Right lobe of liver (tissue), 6 donors: Measurements from ENCODE around the gene WNK1. TPM values are rescaled to one million over a fixed set of nuclear protein-coding genes. Genes with fewer than 3 reads are reported as not detected.

Experiments
- ATAC-seq, 4 donors: fragments of 200-7000 bp; cut with Tn5 transposase; one replicate each; pipeline ENCODE4 v1.9.1; 2020; ENCODE audit warnings: mild to moderate bottlenecking in 4 of 4, moderate library complexity in 4 of 4
- DNase-seq, 3 donors: peaks; one replicate each; pipeline ENCODE4 v3.0.0-alpha.2; 2020
- H3K27ac ChIP-seq, 3 donors: fragments of 200-600 bp; one replicate each; pipeline ENCODE4 v1.8.0; 2022
- H3K27me3 ChIP-seq, 2 donors: fragments of 200-600 bp; one replicate each; pipeline ENCODE4 v1.8.0; 2022
- H3K36me3 ChIP-seq, 4 donors: fragments of 200-600 bp; sonication (generic) in 1 of 4; one replicate each; pipeline versions ENCODE4 v1.5.1 to v1.8.0; 2017 to 2022; ENCODE audit warnings: control low read depth in 1 of 4
- H3K4me1 ChIP-seq, 4 donors: fragments of 200-600 bp; sonication (generic) in 1 of 4; one replicate each; pipeline versions ENCODE4 v1.5.1 to v1.8.0; 2017 to 2022; ENCODE audit warnings: control low read depth in 1 of 4
- H3K4me3 ChIP-seq, 3 donors: fragments of 200-600 bp; one replicate each; pipeline ENCODE4 v1.8.0; 2022
- H3K9me3 ChIP-seq, 4 donors: fragments of 200-600 bp; sonication (generic) in 1 of 4; one replicate each; pipeline versions ENCODE4 v1.5.1 to v1.8.0; 2017 to 2022; ENCODE audit warnings: control low read depth in 1 of 4
- CTCF ChIP-seq, 4 donors: fragments of 200-600 bp in 3 of 4; fragments of 450-650 bp in 1 of 4; IDR thresholded peaks; one replicate each; pipeline versions ENCODE4 v1.5.1 to v1.8.0; 2016 to 2022; ENCODE audit warnings: antibody characterized with exemption in 4 of 4, mild to moderate bottlenecking in 2 of 4
- POLR2A ChIP-seq: fragments of 450-650 bp; IDR thresholded peaks from one replicate; pipeline ENCODE4 v1.6.1; 2017; ENCODE audit warnings: antibody characterized with exemption, mild to moderate bottlenecking
- WGBS: methylation state at CpG from one replicate; pipeline ENCODE4 v1.1.6; 2018; ENCODE audit warnings: low coverage, low lambda C conversion rate; ENCODE audit not compliant: insufficient coverage; ENCODE audit errors: missing lambda C conversion rate; 5-methylcytosine and 5-hydroxymethylcytosine counted together
- intact Hi-C, 2 donors: fragments of 100-400 bp; cut with DNase I; formaldehyde crosslinking; loops; one replicate each; pipeline versions ENCODE4 v1.11.2 to v1.14.1; 2022
- total RNA-seq, 6 experiments: library from RNA; depleted of rRNA in 2 of 6; stranded (reverse); fragments of >200 nt in 2 of 6; fragmentation: NEBNext Ultra II Directional in 3 of 6; extraction: Animal tissue kit (Norgen Biotek cat#: 25700) in 3 of 6; gene quantifications; one replicate each; pipeline versions ENCODE4 v1.1.0 to v1.2.4, GENCODE V29; 2016 to 2023
- donor health status: DM: no; HTN: yes; CAD: no.
- donor health status: DM: no; HTN: no; CAD: no.
- donor health status: DM: no; HTN: no; CAD: no.
- donor health status: DM: no; HTN: yes; CAD: no.
- donor health status: DM: no; HTN: yes; CAD: no.

Gene WNK1
- total RNA-seq, 6 experiments from 2014 or later = 72.0 to 115 (median 93.1) TPM

DNA sequence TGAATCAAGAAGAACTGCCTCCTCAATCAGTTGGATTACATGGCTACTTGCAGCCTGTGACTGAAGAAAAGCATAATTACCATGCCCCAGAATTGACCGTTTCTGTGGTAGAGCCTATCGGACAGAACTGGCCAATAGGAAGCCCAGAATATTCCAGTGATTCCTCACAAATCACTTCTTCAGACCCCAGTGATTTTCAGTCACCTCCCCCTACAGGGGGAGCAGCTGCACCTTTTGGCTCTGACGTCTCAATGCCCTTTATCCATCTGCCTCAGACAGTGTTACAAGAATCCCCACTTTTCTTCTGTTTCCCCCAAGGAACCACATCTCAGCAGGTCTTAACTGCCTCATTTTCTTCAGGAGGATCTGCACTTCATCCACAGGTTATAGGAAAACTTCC, 116.3 kb downstream of the WNK1 start:
- H3K9me3 ChIP-seq = no peaks in the 10 kb centered on the region
- ATAC-seq = no peak
- no peaks in the 10 kb centered on the region for H3K27me3 ChIP-seq
- DNase-seq = no peak
- TF ChIP-seq POLR2A (no peak), CTCF (IDR thresholded peaks at IDR 0.05) (no peak)
- WGBS = 57% methylated on average over 1 of the region's 3 CpGs
- H3K27ac ChIP-seq = no peak overlapping the region
- H3K36me3 ChIP-seq = peaks cover 0 to 62% (median 13%) of the 10 kb centered on the region in 4 donors
- no peak overlapping the region for H3K4me3 ChIP-seq
- H3K4me1 ChIP-seq = no peaks in the 10 kb centered on the region
- intact Hi-C loops = no loop called here

DNA sequence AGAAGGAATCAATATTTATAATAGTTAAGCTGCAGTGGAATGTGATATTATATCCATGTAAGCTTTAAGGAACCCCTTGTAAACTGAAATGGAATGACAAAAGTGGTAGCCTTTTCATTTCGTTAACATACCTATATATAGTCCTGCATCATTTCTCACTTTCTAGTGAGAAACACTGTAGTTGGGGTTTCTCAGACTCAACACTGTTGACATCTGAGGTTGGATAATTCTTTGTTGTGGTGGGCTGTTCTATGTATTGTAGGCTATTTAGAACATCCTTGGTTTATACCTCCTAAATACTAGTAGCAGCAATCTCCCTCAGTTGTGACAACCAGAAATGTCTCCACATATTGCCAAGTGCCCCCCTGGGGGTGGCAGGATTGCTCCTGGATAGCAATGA, 118.0 kb downstream of the WNK1 start:
- ATAC-seq (no peak), DNase-seq (no peak)
- no peaks in the 10 kb centered on the region for H3K9me3 ChIP-seq
- WGBS = 58% methylated on average over 1 of the region's 1 CpG
- no peak overlapping the region for H3K27ac ChIP-seq
- peaks cover 0 to 59% (median 11%) of the 10 kb centered on the region in 4 donors for H3K36me3 ChIP-seq
- no peaks in the 10 kb centered on the region for H3K4me1 ChIP-seq
- intact Hi-C loops = no loop called here
- H3K4me3 ChIP-seq = no peak overlapping the region
- TF ChIP-seq POLR2A (no peak), CTCF (IDR thresholded peaks at IDR 0.05) (no peak)
- H3K27me3 ChIP-seq = no peaks in the 10 kb centered on the region

GRCh38 chr12:873954-874353, 121.6 kb downstream of the WNK1 start:
- peaks cover 0 to 38% (median 11%) of the 10 kb centered on the region in 4 donors for H3K36me3 ChIP-seq
- no peaks in the 10 kb centered on the region for H3K27me3 ChIP-seq
- no peak overlapping the region for H3K27ac ChIP-seq
- peak in 3 of 4 donors; percentile 24 to 83 (median 47) for ATAC-seq
- TF ChIP-seq POLR2A (no peak), CTCF (IDR thresholded peaks at IDR 0.05) (no peak)
- 63% methylated on average over 2 of the region's 2 CpGs for whole genome bisulfite sequencing
- no peaks in the 10 kb centered on the region for H3K9me3 ChIP-seq
- intact Hi-C loops = no loop called here
- no peak overlapping the region for H3K4me3 ChIP-seq
- H3K4me1 ChIP-seq = no peaks in the 10 kb centered on the region
- DNase-seq = no peak

GRCh38 chr12:879641-880040, 127.3 kb downstream of the WNK1 start:
- intact Hi-C loops = no loop called here
- Histone ChIP-seq H3K4me3 (no peak overlapping the region), H3K36me3 (peaks cover 0 to 73% (median 50%) of the 10 kb centered on the region in 4 donors), H3K4me1 (no peaks in the 10 kb centered on the region), H3K27me3 (no peaks in the 10 kb centered on the region), H3K9me3 (no peaks in the 10 kb centered on the region), H3K27ac (no peak overlapping the region)
- DNase-seq (no peak), ATAC-seq (no peak)
- 85% methylated on average over 4 of the region's 5 CpGs for WGBS
- TF ChIP-seq CTCF (IDR thresholded peaks at IDR 0.05) = no peak

- Histone ChIP-seq H3K4me1 (no peaks in the 10 kb centered on the region), H3K36me3 (peaks cover 0 to 78% (median 55%) of the 10 kb centered on the region in 4 donors), H3K4me3 (no peak overlapping the region), H3K27me3 (no peaks in the 10 kb centered on the region), H3K9me3 (no peaks in the 10 kb centered on the region), H3K27ac (no peak overlapping the region)
- intact Hi-C loops = no loop called here
- DNase-seq = no peak
- 83% methylated on average over 4 of the region's 4 CpGs for WGBS
- TF ChIP-seq CTCF (IDR thresholded peaks at IDR 0.05) (no peak), POLR2A (no peak)
- no peak for ATAC-seq
Observed at GRCh38 chr12:880656-881055, 128.3 kb downstream of the WNK1 start.
